HL-60 (cell line): ENCODE results near the gene EXOC1.

ENCODE experiments used
- CTCF ChIP-seq: IDR thresholded peaks from one replicate; pipeline ENCODE4 v1.5.1; 2011; ENCODE audit warnings: low read length, control low read depth, inconsistent platforms; ENCODE audit not compliant: insufficient read depth
- GABPA ChIP-seq: IDR thresholded peaks from 2 replicates; pipeline ENCODE4 v1.6.1; 2012; ENCODE audit warnings: low read depth
- POLR2AphosphoS5 ChIP-seq: IDR thresholded peaks from 2 replicates; pipeline ENCODE4 v1.6.1; 2012; ENCODE audit warnings: low read depth
- SPI1 ChIP-seq: IDR thresholded peaks from 2 replicates; pipeline ENCODE4 v1.6.1; 2012; ENCODE audit warnings: low read depth, mild to moderate bottlenecking, borderline replicate concordance
- TF ChIP-seq, protein P1 (sequence below): IDR thresholded peaks from 2 replicates; pipeline ENCODE4 v1.6.1; 2012; ENCODE audit warnings: low read depth; ENCODE audit not compliant: insufficient replicate concordance

GRCh38 chr4:55824865-55825264 lies 28.6 kb upstream of the EXOC1 start:
- TF ChIP-seq CTCF (no peak), POLR2AphosphoS5 (no peak), GABPA (no peak), SPI1 (no peak)
- TF ChIP-seq, protein P1, sequence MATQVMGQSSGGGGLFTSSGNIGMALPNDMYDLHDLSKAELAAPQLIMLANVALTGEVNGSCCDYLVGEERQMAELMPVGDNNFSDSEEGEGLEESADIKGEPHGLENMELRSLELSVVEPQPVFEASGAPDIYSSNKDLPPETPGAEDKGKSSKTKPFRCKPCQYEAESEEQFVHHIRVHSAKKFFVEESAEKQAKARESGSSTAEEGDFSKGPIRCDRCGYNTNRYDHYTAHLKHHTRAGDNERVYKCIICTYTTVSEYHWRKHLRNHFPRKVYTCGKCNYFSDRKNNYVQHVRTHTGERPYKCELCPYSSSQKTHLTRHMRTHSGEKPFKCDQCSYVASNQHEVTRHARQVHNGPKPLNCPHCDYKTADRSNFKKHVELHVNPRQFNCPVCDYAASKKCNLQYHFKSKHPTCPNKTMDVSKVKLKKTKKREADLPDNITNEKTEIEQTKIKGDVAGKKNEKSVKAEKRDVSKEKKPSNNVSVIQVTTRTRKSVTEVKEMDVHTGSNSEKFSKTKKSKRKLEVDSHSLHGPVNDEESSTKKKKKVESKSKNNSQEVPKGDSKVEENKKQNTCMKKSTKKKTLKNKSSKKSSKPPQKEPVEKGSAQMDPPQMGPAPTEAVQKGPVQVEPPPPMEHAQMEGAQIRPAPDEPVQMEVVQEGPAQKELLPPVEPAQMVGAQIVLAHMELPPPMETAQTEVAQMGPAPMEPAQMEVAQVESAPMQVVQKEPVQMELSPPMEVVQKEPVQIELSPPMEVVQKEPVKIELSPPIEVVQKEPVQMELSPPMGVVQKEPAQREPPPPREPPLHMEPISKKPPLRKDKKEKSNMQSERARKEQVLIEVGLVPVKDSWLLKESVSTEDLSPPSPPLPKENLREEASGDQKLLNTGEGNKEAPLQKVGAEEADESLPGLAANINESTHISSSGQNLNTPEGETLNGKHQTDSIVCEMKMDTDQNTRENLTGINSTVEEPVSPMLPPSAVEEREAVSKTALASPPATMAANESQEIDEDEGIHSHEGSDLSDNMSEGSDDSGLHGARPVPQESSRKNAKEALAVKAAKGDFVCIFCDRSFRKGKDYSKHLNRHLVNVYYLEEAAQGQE: no peak
